Astrocyte (in vitro differentiated cells and primary cell): Measurements from ENCODE around the gene BCL3.

Experiments
- EZH2 ChIP-seq: IDR thresholded peaks from 2 replicates; pipeline ENCODE4 v1.6.1; 2012; ENCODE audit warnings: mild to moderate bottlenecking, low read length, inconsistent platforms; ENCODE audit not compliant: insufficient read depth
- TF ChIP-seq, protein P1 (sequence below): IDR thresholded peaks from 2 replicates; pipeline ENCODE4 v1.5.1; 2011; ENCODE audit warnings: low read depth, mild to moderate bottlenecking, inconsistent platforms, low read length, moderate library complexity; ENCODE audit not compliant: insufficient read depth

DNA sequence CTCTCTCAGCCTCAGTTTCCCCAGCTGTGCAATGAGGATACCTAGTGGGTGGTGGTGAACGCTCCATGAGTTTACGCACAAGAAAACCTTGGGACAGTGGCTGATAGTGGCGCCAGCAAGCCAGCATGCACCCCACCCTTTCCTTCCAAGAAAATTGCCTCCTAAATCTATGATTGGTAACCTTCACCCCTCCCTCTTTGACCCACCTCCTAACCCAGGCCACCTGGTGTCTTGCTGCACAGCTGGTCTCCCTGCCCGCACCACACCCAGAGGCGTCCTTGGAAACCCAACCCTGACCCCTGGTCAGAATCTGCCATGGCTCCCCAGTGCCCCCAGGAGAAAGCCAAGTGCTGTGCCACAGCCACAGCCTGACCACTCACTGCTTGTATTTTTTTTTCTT lies 22.8 kb upstream of the BCL3 start:
- TF ChIP-seq, protein P1, sequence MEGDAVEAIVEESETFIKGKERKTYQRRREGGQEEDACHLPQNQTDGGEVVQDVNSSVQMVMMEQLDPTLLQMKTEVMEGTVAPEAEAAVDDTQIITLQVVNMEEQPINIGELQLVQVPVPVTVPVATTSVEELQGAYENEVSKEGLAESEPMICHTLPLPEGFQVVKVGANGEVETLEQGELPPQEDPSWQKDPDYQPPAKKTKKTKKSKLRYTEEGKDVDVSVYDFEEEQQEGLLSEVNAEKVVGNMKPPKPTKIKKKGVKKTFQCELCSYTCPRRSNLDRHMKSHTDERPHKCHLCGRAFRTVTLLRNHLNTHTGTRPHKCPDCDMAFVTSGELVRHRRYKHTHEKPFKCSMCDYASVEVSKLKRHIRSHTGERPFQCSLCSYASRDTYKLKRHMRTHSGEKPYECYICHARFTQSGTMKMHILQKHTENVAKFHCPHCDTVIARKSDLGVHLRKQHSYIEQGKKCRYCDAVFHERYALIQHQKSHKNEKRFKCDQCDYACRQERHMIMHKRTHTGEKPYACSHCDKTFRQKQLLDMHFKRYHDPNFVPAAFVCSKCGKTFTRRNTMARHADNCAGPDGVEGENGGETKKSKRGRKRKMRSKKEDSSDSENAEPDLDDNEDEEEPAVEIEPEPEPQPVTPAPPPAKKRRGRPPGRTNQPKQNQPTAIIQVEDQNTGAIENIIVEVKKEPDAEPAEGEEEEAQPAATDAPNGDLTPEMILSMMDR, result no peak
- TF ChIP-seq EZH2, result no peak
